Hematopoietic multipotent progenitor cell treated with erythropoietin and hydrocortisone succinate and interleukin-3 and kit ligand, for 8 days (in vitro differentiated cells): ENCODE measurements around the gene CRYBB1.
A peak's percentile ranks its signal among the peaks of the same experiment; 100 is the strongest.

Experiments
- DNase-seq: peaks from one replicate; pipeline ENCODE4 v3.0.0-alpha.2; 2015

CRYBB1 gene

GRCh38 chr22:26574001-26574723 is 43.7 kb downstream of the CRYBB1 start:
- no peak for DNase-seq

DNA sequence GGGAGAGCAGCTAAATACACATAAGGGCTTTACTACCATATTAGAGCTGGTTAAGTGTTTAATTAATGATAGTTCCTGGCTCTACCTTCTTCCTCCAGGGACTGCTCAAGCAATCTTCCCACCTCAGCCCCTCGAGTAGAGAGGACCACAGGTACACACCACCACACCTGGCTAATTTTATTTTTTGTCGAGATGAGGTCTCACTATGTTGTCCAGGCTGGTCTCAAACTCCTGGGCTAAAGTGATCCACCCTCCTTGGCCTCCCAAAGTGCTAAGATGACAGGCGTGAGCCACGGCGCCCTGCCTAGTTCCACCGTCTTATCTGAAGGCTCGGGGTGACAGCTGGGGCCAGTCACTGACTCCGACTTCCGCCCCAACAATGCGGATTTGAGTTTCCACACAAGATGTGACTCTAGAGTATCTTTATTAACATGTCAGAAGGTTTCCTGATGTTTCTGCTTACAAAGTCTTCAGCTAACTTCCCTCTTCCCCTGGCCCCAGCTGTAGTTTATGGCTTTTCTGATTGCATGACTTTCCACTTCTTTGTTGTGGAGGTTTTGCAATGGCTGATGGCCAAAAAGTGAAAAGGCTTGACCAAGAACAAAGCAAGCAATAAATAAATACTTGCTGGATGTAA is 44.7 kb downstream of the CRYBB1 start:
- DNase-seq, result peak; percentile 86

DNA sequence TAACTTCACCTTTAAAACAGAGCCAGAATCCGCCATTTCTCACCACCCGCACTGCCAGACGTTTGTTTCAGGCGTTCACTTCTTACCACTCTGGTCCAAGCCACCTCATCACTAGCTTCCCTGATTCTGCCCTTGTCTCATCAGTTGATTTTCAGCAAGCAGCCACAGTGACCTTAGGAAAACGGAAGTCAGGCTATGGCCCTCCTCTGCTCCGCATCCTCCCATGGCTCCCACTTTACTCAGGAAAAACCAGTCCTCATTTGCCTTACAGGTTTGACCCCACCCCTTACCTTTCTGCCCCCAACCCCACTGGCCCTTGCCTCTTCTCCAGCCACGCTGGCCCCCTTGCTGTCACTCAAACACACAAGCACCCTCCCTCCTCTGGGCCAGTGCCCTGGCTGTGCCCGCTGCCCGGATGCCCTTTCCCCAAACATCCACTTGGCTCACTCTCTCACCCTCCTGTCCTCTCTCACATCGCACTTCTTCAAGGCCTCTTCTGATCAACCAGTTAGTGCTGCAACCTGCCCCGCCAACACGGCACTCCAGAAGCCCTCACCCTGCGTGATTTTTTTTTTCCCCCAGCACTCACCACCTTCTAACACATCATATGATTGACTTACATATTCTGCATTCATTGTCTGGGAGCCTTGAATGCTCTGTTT is 46.8 kb downstream of the CRYBB1 start:
- no peak for DNase-seq

DNA sequence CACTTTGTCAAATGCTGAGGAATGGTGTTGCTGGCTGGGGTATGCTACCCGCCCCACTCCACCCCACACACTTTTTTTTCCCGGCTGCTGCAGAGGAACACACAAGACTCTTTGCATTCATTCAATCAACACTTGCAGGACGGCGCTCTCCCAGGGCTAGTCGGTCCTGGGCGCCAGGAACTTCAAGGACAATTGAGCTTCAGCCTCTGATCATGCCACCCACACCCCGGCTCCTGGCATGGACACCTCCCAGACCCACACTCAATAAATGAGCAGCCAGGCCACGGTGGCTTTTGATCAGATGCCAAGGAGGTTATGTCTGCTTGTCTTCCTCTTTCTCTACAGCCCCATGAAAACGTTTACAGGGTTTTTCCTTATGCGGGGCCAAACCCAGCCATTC is 47.7 kb downstream of the CRYBB1 start:
- DNase-seq, result peak; percentile 39

- DNase-seq, result no peak
Measured at GRCh38 chr22:26568207-26568706, 49.6 kb downstream of the CRYBB1 start.

DNA sequence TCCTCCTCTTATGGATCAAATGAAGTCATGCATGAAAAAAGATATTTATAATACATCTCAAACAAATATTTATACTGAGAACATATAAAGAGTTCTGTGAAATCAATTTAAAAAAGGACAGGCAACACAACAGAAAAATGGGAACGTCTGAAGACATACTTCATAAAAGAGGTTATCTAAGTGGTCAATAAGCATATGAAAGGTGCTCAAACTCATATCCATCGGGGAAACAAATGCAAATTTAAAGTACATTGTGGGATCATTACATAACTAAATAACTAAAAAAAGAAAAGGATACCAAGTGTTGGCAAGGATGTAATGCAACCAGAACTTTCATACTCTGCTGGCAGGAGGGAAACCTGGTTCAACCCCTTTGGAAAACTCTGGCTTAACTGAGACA is 50.2 kb downstream of the CRYBB1 start:
- DNase-seq, result no peak

GRCh38 chr22:26566994-26567393 is 50.8 kb downstream of the CRYBB1 start:
- no peak for DNase-seq

DNA sequence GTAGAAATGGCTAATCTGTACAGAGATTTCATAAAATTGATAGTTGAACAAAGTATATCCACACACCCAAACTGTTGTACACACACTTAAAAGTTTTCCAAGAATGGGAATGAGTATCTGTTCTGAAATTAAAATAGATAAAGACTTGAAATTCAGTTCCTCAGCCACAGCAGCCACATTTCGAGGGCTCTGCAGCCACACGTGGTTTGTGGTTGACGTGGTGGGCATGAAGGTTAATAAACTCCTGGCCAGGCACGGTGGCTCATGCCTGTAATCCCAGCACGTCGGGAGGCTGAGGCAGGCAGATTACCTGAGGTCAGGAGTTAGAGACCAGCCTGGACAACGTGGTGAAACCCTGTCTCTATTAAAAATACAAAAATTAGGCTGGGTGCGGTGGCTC is 51.9 kb downstream of the CRYBB1 start:
- peak; percentile 42 for DNase-seq

GRCh38 chr22:26565181-26565580 is 52.6 kb downstream of the CRYBB1 start:
- no peak for DNase-seq

- no peak for DNase-seq
Measured at GRCh38 chr22:26564672-26565071, 53.2 kb downstream of the CRYBB1 start.

DNA sequence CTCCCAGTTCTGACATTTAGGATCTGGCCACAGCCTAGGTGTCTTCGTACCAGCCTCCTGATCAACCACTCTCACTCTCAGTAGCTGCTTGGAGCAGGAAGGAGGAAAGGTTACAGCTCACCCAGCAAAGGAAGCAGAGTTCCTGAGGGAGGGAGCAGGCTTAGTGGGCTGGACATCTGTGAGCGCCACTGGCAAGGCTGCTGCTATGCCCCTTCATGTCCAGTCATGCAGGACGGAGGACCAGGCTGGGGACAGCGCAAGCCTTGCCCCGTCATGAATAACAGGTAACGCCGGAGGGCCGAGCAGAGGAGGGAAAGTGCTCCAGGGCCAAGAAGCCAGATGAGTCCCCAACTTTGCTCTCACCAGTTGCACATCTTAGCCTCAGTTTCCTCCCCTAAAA is 53.6 kb downstream of the CRYBB1 start:
- DNase-seq, result no peak

DNA sequence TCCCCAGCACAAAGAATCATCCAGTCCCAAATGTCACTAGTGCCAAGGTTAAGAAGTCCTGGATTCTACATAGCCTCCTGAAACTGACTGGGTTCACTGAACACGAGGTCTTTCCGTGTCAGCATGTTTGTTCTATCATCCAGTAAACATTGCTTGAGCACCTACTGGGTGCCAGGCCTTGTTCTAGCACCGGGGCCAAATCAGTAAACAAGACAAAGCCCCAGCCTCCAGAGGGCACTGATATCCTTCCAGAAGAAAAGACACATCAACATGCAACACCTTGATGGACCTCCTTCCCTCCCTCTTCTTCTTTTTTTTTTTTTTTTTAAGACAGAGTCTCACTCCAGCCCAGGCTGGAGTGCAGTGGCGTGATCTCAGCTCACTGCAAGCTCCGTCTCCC is 54.8 kb downstream of the CRYBB1 start:
- DNase-seq, result peak; percentile 47

DNA sequence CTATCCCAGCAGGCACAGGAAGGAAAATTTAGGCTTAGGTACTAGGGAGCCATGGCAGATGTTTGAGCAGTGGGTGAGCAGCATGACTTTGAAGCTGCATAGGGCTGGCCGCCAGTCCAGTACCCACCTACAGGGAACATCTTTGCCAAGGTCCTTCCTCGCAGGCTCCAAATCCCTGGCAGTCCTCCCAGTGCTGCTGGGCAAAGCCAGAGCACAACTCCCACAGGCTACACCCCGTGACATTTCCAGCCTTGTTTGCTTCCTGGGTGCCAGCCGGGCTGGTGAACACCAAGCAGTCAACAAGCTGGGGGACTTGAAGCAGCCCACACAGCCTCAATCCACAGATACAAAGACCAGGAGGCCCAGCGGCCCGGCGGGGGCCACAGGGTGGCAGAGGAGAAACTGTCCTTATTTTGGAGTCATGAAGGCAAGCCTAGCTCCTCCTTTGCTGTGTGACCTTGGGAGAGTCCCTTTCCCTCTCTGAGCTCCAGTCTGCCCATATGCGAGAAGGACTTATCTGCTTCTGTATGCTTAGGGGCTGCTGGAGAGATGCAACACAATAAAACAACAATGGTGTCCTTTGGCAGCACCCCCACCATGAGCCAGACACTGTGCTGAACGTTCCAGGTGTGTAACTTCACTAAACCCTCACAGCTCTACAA is 55.9 kb downstream of the CRYBB1 start:
- DNase-seq, result no peak

- no peak for DNase-seq
Measured at GRCh38 chr22:26559961-26560575, 57.8 kb downstream of the CRYBB1 start.

GRCh38 chr22:26558248-26558895 is 59.5 kb downstream of the CRYBB1 start:
- DNase-seq, result no peak

DNA sequence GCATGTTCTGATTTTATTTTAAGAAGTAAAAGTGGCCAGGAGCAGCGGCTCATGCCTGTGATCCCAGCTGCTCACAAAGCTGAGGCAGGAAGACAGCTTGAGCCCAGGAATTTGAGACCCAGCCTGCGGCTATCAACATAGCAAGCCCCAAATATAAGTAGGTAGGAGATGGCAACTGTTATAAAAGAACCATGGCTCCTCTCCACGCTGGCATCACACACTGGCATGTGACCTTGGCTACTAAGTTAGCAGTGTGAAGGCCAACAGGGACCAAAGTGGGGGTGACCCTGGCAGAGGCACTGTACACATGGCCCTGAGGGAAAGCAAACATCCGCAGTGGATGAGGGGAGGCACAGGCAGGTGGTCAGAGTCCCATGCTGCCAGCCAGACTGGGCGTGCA is 60.9 kb downstream of the CRYBB1 start:
- no peak for DNase-seq

DNA sequence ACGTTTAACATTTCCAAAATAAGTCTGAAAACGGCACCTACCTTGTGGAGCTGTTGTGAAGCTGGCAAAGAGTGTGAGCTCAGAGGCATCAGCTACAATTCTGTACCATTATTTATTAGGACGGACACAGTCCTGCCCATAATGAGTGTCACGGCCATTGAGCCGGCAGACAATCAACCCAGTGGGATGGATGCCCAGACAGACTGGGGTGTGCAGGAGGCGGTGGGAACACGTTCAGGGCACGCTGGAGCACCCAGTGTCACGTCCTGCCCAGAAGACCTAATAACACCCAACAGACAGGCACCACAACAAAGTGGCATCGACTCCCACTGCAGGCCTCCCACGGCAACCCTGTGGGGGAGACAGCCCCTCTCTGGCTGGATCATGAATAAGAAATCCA is 62.3 kb downstream of the CRYBB1 start:
- DNase-seq, result no peak

DNA sequence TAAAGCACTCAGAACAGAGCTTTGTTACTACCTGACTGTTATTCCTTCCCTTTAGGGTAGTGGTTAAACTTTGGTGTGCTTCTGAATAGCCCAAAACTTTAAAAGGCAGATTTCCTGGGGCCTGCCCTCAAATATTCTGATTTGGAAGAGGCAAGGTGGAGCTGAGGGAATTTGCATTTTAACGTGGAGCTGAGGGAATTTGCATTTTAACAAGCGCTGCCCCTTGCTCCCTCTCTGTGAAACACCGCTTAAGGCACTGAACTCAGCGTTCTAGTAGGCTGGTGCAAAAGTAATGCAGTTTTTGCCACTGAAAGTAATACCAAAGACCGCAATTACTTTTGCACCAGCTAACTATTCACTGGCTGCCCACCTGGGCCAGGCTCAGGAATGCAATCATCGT is 62.9 kb downstream of the CRYBB1 start:
- no peak for DNase-seq

DNA sequence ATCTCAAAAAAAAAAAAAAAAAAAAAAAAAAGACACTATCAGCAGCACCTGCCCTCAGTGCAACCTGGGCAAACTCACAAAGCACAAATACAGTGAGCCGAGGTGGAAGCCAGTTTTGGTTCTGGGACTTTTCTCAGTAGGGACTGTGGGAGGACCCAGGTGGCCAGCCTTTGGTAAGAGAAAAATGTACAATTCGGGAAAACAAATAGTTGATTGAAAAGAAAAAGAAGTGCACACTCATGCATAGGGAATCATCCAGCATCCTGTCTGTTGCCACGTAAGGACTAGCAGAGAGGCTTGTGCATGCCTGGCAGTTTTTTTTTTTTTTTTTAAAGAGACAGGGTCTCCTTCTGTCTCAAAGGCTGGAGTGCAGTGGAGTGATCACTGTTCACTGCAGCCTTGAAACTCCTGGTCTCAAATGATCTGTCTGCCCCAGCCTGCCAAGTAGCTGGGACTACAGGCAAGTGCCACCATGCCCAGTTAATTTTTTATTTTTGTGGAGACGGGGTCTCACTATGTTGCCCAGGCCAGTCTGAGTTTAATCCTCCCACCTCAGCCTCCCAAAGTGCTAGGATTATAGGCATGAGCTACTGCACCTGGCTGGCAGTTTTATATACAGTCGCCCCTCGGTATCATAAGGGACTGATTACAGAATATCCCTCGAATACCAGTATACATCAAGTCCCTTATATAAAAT is 64.6 kb downstream of the CRYBB1 start:
- DNase-seq, result no peak

DNA sequence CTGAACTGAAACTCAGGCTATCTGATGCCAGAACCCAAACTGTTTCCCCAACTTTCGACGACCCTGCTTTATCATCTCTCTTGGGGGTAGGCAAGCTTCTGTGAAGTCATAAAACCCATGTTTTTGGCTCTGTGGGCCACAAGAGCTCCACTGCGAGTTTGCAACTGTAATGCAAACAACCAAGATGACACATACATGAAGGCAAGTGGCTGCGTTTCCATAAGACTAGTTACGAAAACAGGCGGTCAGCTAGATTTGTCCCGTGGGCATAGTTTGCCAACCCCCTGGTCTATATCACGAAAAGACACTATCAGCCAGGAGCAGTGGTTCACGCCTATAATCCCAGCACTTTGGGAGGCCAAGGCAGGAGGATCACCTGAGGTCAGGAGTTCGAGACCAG is 65.4 kb downstream of the CRYBB1 start:
- no peak for DNase-seq

- no peak for DNase-seq
Measured at GRCh38 chr22:26551568-26551967, 66.3 kb downstream of the CRYBB1 start.

DNA sequence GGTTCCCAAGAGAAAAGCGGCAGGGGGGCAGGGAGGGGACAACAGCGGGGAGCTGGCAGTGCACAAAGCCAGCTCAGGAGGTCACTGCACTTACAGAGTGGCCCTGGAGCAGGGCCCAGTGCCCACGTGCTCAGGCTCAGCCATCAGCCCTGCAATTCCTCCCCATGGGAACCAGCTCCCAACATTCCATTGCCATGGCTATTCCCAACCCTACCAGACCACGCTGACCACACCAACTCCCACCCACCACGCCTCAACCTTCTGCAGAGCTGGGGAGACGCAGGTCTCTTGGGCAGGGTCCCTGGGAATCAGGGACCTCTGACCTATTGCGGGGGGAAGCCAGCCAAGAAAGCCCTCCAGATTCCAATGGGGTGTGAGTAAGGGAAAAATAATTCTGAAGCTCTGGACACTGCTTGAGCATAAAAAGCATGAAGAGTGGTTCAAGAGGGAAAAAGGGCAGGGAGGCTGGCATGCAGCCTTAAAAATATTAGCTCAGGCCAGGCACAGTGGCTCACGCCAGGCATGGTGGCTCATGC is 67.3 kb downstream of the CRYBB1 start:
- DNase-seq, result no peak
